GM23338 (cell line): ENCODE measurements around the gene BPIFB1.

ENCODE experiments used
- CREB1 ChIP-seq: fragments of 250-450 bp; sonication (Bioruptor Pico); IDR thresholded peaks from 2 replicates; pipeline ENCODE4 v1.5.0; 2020; ENCODE audit warnings: low read depth, mild to moderate bottlenecking, moderate library complexity
- CTCF ChIP-seq, 2 experiments: fragments of 200-600 bp in 1 of 2; sonication (generic) in 1 of 2; conservative IDR thresholded peaks; 2 replicates each; pipeline versions ENCODE4 v1.5.1 to v1.6.1; 2016 to 2017; ENCODE audit warnings: antibody characterized with exemption in 2 of 2, low read depth in 2 of 2, mild to moderate bottlenecking in 2 of 2, moderate library complexity in 1 of 2
- ETS1 ChIP-seq: IDR thresholded peaks from 2 replicates; pipeline ENCODE4 v1.6.1; 2016; ENCODE audit warnings: antibody characterized with exemption
- EZH2 ChIP-seq: fragments of 200-600 bp; sonication (generic); IDR thresholded peaks from one replicate; pipeline ENCODE4 v1.8.0; 2017; ENCODE audit warnings: antibody characterized with exemption, mild to moderate bottlenecking, low read depth; ENCODE audit not compliant: unreplicated experiment
- EZH2phosphoT487 ChIP-seq: fragments of 200-600 bp; sonication (generic); IDR thresholded peaks from one replicate; pipeline ENCODE4 v1.8.1; 2018; ENCODE audit warnings: antibody characterized with exemption; ENCODE audit not compliant: unreplicated experiment
- JUNB ChIP-seq: IDR thresholded peaks from one replicate; pipeline ENCODE4 v1.6.1; 2016; ENCODE audit warnings: antibody characterized with exemption; ENCODE audit not compliant: unreplicated experiment
- NANOG ChIP-seq: IDR thresholded peaks from 2 replicates; pipeline ENCODE4 v1.6.1; 2016; ENCODE audit warnings: antibody characterized with exemption, borderline replicate concordance
- POLR2AphosphoS5 ChIP-seq: IDR thresholded peaks from 2 replicates; pipeline ENCODE4 v1.6.1; 2016; ENCODE audit warnings: antibody characterized with exemption, low read depth
- REST ChIP-seq: IDR thresholded peaks from one replicate; pipeline ENCODE4 v1.6.1; 2018; ENCODE audit warnings: antibody characterized with exemption; ENCODE audit not compliant: unreplicated experiment
- STAT1 ChIP-seq: IDR thresholded peaks from one replicate; pipeline ENCODE4 v1.6.1; 2016; ENCODE audit warnings: antibody characterized with exemption; ENCODE audit not compliant: unreplicated experiment
- ZNF114 ChIP-seq: fragments of 250-450 bp; sonication (Bioruptor Pico); IDR thresholded peaks from 2 replicates; pipeline ENCODE4 v1.5.0; 2020; ENCODE audit warnings: mild to moderate bottlenecking, moderate library complexity

- no peak for TF ChIP-seq CTCF (conservative IDR thresholded peaks at IDR 0.05; ENCODE audit: low read depth in 2 of 2)
- no peak for TF ChIP-seq EZH2
- TF ChIP-seq EZH2phosphoT487: no peak
- no peak for TF ChIP-seq CREB1 (CRISPR knock-in tag)
- no peak for TF ChIP-seq POLR2AphosphoS5
- no peak for TF ChIP-seq ETS1
- TF ChIP-seq REST: no peak
- TF ChIP-seq STAT1: no peak
- TF ChIP-seq JUNB: no peak
- no peak for TF ChIP-seq ZNF114 (CRISPR knock-in tag)
- no peak for TF ChIP-seq NANOG
These were observed 70.0 kb downstream of the BPIFB1 start for GRCh38 chr20:33353013-33353402.
